Endodermal cell (in vitro differentiated cells): Measurements from ENCODE around the gene TIAL1. TPM values are rescaled to one million over a fixed set of nuclear protein-coding genes. Genes with fewer than 3 reads are reported as not detected.
"Not testable (repeated sequence)": the region's sequence is repeated elsewhere in the genome, so short reads cannot be mapped to it uniquely, and the experiment has no call there.

Experiments
- DNase-seq: peaks from one replicate; pipeline ENCODE4 v3.0.0-alpha.2; 2017
- H3K27ac ChIP-seq: 2 replicates; pipeline ENCODE4 v1.5.1; 2013; ENCODE audit warnings: mild to moderate bottlenecking, low read depth, low read length, moderate library complexity
- H3K27me3 ChIP-seq: 2 replicates; pipeline ENCODE4 v1.6.1; 2013; ENCODE audit warnings: mild to moderate bottlenecking, low read length, moderate library complexity; ENCODE audit not compliant: insufficient read depth, control insufficient read depth, poor library complexity, severe bottlenecking
- H3K36me3 ChIP-seq: 2 replicates; pipeline ENCODE4 v1.7.0; 2013; ENCODE audit warnings: mild to moderate bottlenecking, low read length, moderate library complexity; ENCODE audit not compliant: control insufficient read depth, insufficient read depth
- H3K4me1 ChIP-seq: one replicate; pipeline ENCODE4 v1.7.0; 2013; ENCODE audit warnings: low read length; ENCODE audit not compliant: control insufficient read depth, insufficient read depth
- H3K4me3 ChIP-seq: 2 replicates; pipeline ENCODE4 v1.5.1; 2013; ENCODE audit warnings: mild to moderate bottlenecking, low read length, moderate library complexity
- H3K9ac ChIP-seq: 2 replicates; pipeline ENCODE4 v1.6.1; 2013; ENCODE audit warnings: mild to moderate bottlenecking, low read length, moderate library complexity; ENCODE audit not compliant: poor library complexity, severe bottlenecking; ENCODE audit errors: extremely low read depth
- H3K9me3 ChIP-seq: 2 replicates; pipeline ENCODE4 v1.6.1; 2013; ENCODE audit warnings: mild to moderate bottlenecking, low read length, moderate library complexity; ENCODE audit not compliant: control insufficient read depth
- H3K27ac Mint-ChIP-seq: 2 replicates; pipeline ENCODE4 v1.8.0; 2020; ENCODE audit warnings: mixed read lengths
- H3K27me3 Mint-ChIP-seq: 2 replicates; pipeline ENCODE4 v1.8.0; 2021; ENCODE audit warnings: mild to moderate bottlenecking, mixed read lengths; ENCODE audit not compliant: insufficient read depth
- H3K36me3 Mint-ChIP-seq: 2 replicates; pipeline ENCODE4 v1.8.0; 2020; ENCODE audit warnings: low read depth, mixed read lengths
- H3K4me1 Mint-ChIP-seq: 2 replicates; pipeline ENCODE4 v1.8.0; 2020; ENCODE audit warnings: mixed read lengths
- H3K4me3 Mint-ChIP-seq: 2 replicates; pipeline ENCODE4 v1.8.0; 2020; ENCODE audit warnings: mild to moderate bottlenecking, moderate library complexity, mixed read lengths
- H3K9me3 Mint-ChIP-seq: 2 replicates; pipeline ENCODE4 v1.8.0; 2020; ENCODE audit warnings: mild to moderate bottlenecking, mixed read lengths
- CTCF ChIP-seq: fragments of 200-600 bp; sonication (generic); conservative IDR thresholded peaks from 2 replicates; pipeline ENCODE4 v1.5.0; 2021; ENCODE audit warnings: antibody characterized with exemption, mild to moderate bottlenecking
- WGBS, 2 experiments: methylation state at CpG; one replicate each; pipeline versions ENCODE4 v1.1.5 to v1.1.7; 2013; ENCODE audit warnings: missing lambda C conversion rate in 2 of 2, mixed read lengths in 1 of 2; ENCODE audit not compliant: insufficient coverage in 1 of 2, insufficient read length in 1 of 2; 5-methylcytosine and 5-hydroxymethylcytosine counted together
- total RNA-seq, 2 donors: library from RNA; stranded (reverse); fragmentation: NEBNext Ultra II Directional in 1 of 2; extraction: Animal tissue kit (Norgen Biotek cat#: 25700) in 1 of 2; gene quantifications; 2 replicates in 1 of 2; 3 replicates in 1 of 2; pipeline ENCODE4 v1.2.1, GENCODE V29; 2021

Gene TIAL1
- total RNA-seq, 2 donors from 2014 or later = 156 to 176 TPM

- H3K36me3 ChIP-seq = no peaks in the 10 kb centered on the region
- no peaks in the 10 kb centered on the region for H3K27me3 ChIP-seq
- H3K9me3 Mint-ChIP-seq = peaks cover 15% of the 10 kb centered on the region
- peak; percentile 15 for TF ChIP-seq CTCF
- no peak overlapping the region for H3K4me3 ChIP-seq
- no peaks in the 10 kb centered on the region for H3K4me1 ChIP-seq
- H3K36me3 Mint-ChIP-seq = no peaks in the 10 kb centered on the region
- H3K4me1 Mint-ChIP-seq = no peaks in the 10 kb centered on the region
- no peak for DNase-seq
- no peak overlapping the region for H3K4me3 Mint-ChIP-seq
- 90 to 100% methylated on average over 1 to 4 of the region's 4 CpGs for WGBS, 2 experiments
- no peak overlapping the region for H3K27ac ChIP-seq
- peaks cover 3% of the 10 kb centered on the region for H3K27me3 Mint-ChIP-seq
- no peak overlapping the region for H3K27ac Mint-ChIP-seq
- no peaks in the 10 kb centered on the region for H3K9me3 ChIP-seq
- no peak overlapping the region for H3K9ac ChIP-seq
Measured at GRCh38 chr10:119562097-119562496, 34.7 kb downstream of the TIAL1 start.

DNA sequence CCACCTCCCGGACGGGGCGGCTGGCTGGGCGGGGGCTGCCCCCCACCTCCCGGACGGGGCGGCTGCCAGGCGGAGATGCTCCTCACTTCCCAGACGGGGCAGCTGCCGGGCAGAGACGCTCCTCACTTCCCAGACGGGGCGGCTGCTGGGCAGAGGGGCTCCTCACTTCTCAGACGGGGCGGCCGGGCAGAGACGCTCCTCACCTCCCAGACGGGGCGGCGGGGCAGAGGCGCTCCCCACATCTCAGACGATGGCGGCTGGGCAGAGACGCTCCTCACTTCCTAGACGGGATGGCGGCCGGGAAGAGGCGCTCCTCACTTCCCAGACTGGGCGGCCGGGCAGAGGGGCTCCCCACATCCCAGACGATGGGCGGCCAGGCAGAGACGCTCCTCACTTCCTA lies 37.3 kb downstream of the TIAL1 start:
- WGBS, 2 experiments = 99 to 100% methylated on average over 1 to 33 of the region's 33 CpGs
- H3K4me3 ChIP-seq, H3K9ac ChIP-seq, H3K27me3 Mint-ChIP-seq, H3K27me3 ChIP-seq, H3K4me3 Mint-ChIP-seq, H3K36me3 Mint-ChIP-seq, H3K36me3 ChIP-seq, H3K4me1 ChIP-seq, H3K9me3 ChIP-seq, H3K27ac Mint-ChIP-seq, H3K27ac ChIP-seq, H3K4me1 Mint-ChIP-seq, DNase-seq: not testable (repeated sequence)
- H3K9me3 Mint-ChIP-seq = peaks cover 15% of the 10 kb centered on the region

DNA sequence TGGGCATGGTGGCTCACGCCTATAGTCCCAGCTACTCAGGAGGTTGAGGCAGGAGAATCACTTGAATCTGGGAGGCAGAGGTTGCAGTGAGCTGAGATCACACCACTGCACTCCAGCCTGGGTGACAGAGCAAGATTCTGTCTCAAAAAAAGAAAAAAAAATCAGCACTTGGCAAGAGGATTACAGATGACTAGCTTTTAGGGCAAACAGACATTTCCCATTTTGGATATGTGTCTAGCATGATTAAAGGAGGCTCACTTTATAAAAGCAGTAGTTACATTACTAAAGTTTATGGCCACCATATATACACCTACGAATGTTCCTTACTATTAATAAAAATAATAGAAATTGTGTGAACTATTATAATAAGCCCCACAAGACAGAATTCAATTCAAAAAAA lies 40.7 kb downstream of the TIAL1 start:
- not testable (repeated sequence) for DNase-seq

DNA sequence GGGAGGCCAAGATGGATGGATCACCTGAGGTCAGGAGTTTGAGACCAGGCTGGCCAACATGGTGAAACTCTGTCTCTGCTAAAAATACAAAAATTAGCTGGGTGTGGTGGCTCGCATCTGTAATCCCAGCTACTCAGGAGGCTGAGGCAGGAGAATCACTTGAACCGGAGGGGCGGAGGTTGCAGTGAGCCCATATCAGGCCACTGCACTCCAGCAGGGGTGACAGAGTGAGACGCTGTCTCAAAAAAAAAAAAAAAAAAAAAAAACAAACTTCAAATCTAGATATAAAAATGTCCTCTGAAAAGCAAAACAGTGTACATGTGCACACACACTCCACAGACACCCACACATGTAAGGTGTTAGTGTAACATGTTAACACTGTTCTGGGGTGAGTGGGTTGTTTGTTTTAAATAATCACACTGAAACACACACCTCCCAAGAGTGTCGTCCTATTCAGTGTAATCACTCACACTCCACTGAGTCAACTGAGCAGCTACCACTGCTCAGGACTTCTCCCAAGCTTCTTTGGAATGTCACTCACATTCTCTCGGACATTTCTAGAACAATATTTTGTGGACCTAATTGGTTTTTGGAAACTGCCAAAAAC lies 41.5 kb downstream of the TIAL1 start:
- DNase-seq = no peak
- Mint-ChIP-seq H3K27ac (no peak overlapping the region), H3K36me3 (no peaks in the 10 kb centered on the region), H3K27me3 (peaks cover 1% of the 10 kb centered on the region), H3K4me3 (no peak overlapping the region), H3K9me3 (peaks cover 8% of the 10 kb centered on the region), H3K4me1 (no peaks in the 10 kb centered on the region)
- H3K9me3 ChIP-seq = no peaks in the 10 kb centered on the region
- H3K9ac ChIP-seq = no peak overlapping the region
- no peaks in the 10 kb centered on the region for H3K27me3 ChIP-seq
- no peak for TF ChIP-seq CTCF
- H3K27ac ChIP-seq = no peak overlapping the region
- WGBS, 2 experiments = 94 to 96% methylated on average over 3 to 6 of the region's 6 CpGs
- no peak overlapping the region for H3K4me3 ChIP-seq
- H3K4me1 ChIP-seq = no peaks in the 10 kb centered on the region
- H3K36me3 ChIP-seq = no peaks in the 10 kb centered on the region

More for the DNA sequence above, 40.7 kb downstream of the TIAL1 start:
- not testable (repeated sequence) for H3K9ac ChIP-seq, H3K9me3 ChIP-seq, H3K27ac ChIP-seq, H3K27me3 Mint-ChIP-seq, H3K4me3 ChIP-seq, H3K4me1 Mint-ChIP-seq, H3K4me3 Mint-ChIP-seq, H3K4me1 ChIP-seq, H3K27me3 ChIP-seq, H3K27ac Mint-ChIP-seq, H3K36me3 ChIP-seq, H3K36me3 Mint-ChIP-seq
- 90% methylated on average over 1 of the region's 2 CpGs; no CpG with 5 or more reads in 1 of the 2 experiments for WGBS, 2 experiments
- peaks cover 11% of the 10 kb centered on the region for H3K9me3 Mint-ChIP-seq
